ENCODE measurements around the gene H1-8. TPM values are rescaled to one million over a fixed set of nuclear protein-coding genes. Genes with fewer than 3 reads are reported as not detected.
A peak's percentile ranks its signal among the peaks of the same experiment; 100 is the strongest.

Gene H1-8
- total RNA-seq, 1 donor from 2014 or later, result not detected

GRCh38 chr3:129520960-129521359, 22.0 kb upstream of the H1-8 start:
- Histone ChIP-seq H3K27me3 (ENCODE audit: control insufficient read depth, insufficient read depth, low read length) (peaks cover 1% of the 10 kb centered on the region), H3K4me3 (ENCODE audit: low read depth, low read length) (no peak overlapping the region), H3K36me3 (ENCODE audit: control insufficient read depth, insufficient read depth, low read length) (no peaks in the 10 kb centered on the region)
- FAIRE-seq (no peak), DNase-seq (ENCODE audit: low read depth) (no peak)
- no peak for TF ChIP-seq CTCF (IDR thresholded peaks at IDR 0.05; ENCODE audit: insufficient read depth, low read length, severe bottlenecking)

GRCh38 chr3:129521611-129522010, 21.4 kb upstream of the H1-8 start:
- Histone ChIP-seq H3K36me3 (ENCODE audit: control insufficient read depth, insufficient read depth, low read length) (no peaks in the 10 kb centered on the region), H3K4me3 (ENCODE audit: low read depth, low read length) (no peak overlapping the region), H3K27me3 (ENCODE audit: control insufficient read depth, insufficient read depth, low read length) (peaks cover 1% of the 10 kb centered on the region)
- TF ChIP-seq CTCF (IDR thresholded peaks at IDR 0.05; ENCODE audit: insufficient read depth, low read length, severe bottlenecking), result no peak
- DNase-seq (ENCODE audit: low read depth) (no peak), FAIRE-seq (no peak)

- TF ChIP-seq CTCF (IDR thresholded peaks at IDR 0.05; ENCODE audit: insufficient read depth, low read length, severe bottlenecking), result no peak
- DNase-seq (ENCODE audit: low read depth) (no peak), FAIRE-seq (no peak)
- Histone ChIP-seq H3K36me3 (ENCODE audit: control insufficient read depth, insufficient read depth, low read length) (no peaks in the 10 kb centered on the region), H3K27me3 (ENCODE audit: control insufficient read depth, insufficient read depth, low read length) (peaks cover 1% of the 10 kb centered on the region), H3K4me3 (ENCODE audit: low read depth, low read length) (no peak overlapping the region)
These were observed 20.0 kb upstream of the H1-8 start for GRCh38 chr3:129522953-129523352.

- Histone ChIP-seq H3K4me3 (ENCODE audit: low read depth, low read length) (no peak overlapping the region), H3K27me3 (ENCODE audit: control insufficient read depth, insufficient read depth, low read length) (peaks cover 1% of the 10 kb centered on the region), H3K36me3 (ENCODE audit: control insufficient read depth, insufficient read depth, low read length) (no peaks in the 10 kb centered on the region)
- DNase-seq (ENCODE audit: low read depth), result no peak
- TF ChIP-seq CTCF (IDR thresholded peaks at IDR 0.05; ENCODE audit: insufficient read depth, low read length, severe bottlenecking), result no peak
- no peak for FAIRE-seq
These were observed 18.9 kb upstream of the H1-8 start for GRCh38 chr3:129524081-129524480.

- Histone ChIP-seq H3K27me3 (ENCODE audit: control insufficient read depth, insufficient read depth, low read length) (no peaks in the 10 kb centered on the region), H3K36me3 (ENCODE audit: control insufficient read depth, insufficient read depth, low read length) (no peaks in the 10 kb centered on the region), H3K4me3 (ENCODE audit: low read depth, low read length) (no peak overlapping the region)
- DNase-seq (ENCODE audit: low read depth) (peak; percentile 66), FAIRE-seq (peak; percentile 70)
- no peak for TF ChIP-seq CTCF (IDR thresholded peaks at IDR 0.05; ENCODE audit: insufficient read depth, low read length, severe bottlenecking)
These were observed 17.5 kb upstream of the H1-8 start for GRCh38 chr3:129525341-129525968.

Data from bronchial epithelial cell (primary cell).